Natural killer cell (primary cell): ENCODE data around the gene MAFG. TPM values are rescaled to one million over a fixed set of nuclear protein-coding genes. Genes with fewer than 3 reads are reported as not detected.

ENCODE experiments used
- ATAC-seq, 3 donors: fragments of 150-1000 bp in 2 of 3; fragments of 200-7000 bp in 1 of 3; cut with Tn5 transposase; 1 replicate in 1 of 3; 2 replicates in 2 of 3; pipeline ENCODE4 v1.10.0; 2021; ENCODE audit warnings: mild to moderate bottlenecking in 2 of 3, moderate library complexity in 2 of 3
- DNase-seq, 2 donors: peaks; one replicate each; pipeline versions ENCODE4 v3.0.0 to v3.0.0-alpha.2; 2013 to 2021; ENCODE audit warnings: mixed read lengths in 1 of 2
- H3K27ac ChIP-seq: one replicate; pipeline ENCODE4 v1.5.1; 2013; ENCODE audit warnings: mild to moderate bottlenecking, low read length
- H3K27me3 ChIP-seq: one replicate; pipeline ENCODE4 v1.6.1; 2013; ENCODE audit warnings: low read length; ENCODE audit not compliant: control insufficient read depth, insufficient read depth
- H3K36me3 ChIP-seq: one replicate; pipeline ENCODE4 v1.6.1; 2013; ENCODE audit warnings: low read length; ENCODE audit not compliant: control insufficient read depth, insufficient read depth
- H3K4me1 ChIP-seq: one replicate; pipeline ENCODE4 v1.6.1; 2013; ENCODE audit warnings: low read length; ENCODE audit not compliant: control insufficient read depth, insufficient read depth
- H3K4me3 ChIP-seq: one replicate; pipeline ENCODE4 v1.5.1; 2013; ENCODE audit warnings: low read length
- H3K9me3 ChIP-seq: one replicate; pipeline ENCODE4 v1.6.1; 2013; ENCODE audit warnings: low read length; ENCODE audit not compliant: control insufficient read depth, insufficient read depth
- H3K27ac Mint-ChIP-seq, 2 donors: one replicate each; pipeline ENCODE4 v1.8.0; 2022; ENCODE audit warnings: mild to moderate bottlenecking in 2 of 2, mixed read lengths in 2 of 2, moderate library complexity in 1 of 2
- H3K27me3 Mint-ChIP-seq, 2 donors: one replicate each; pipeline ENCODE4 v1.8.0; 2022; ENCODE audit warnings: low read depth in 2 of 2, mixed read lengths in 2 of 2
- H3K36me3 Mint-ChIP-seq: one replicate; pipeline ENCODE4 v1.8.0; 2022; ENCODE audit warnings: mixed read lengths
- H3K4me1 Mint-ChIP-seq, 2 donors: one replicate each; pipeline ENCODE4 v1.8.0; 2022; ENCODE audit warnings: mixed read lengths in 2 of 2
- H3K4me3 Mint-ChIP-seq: one replicate; pipeline ENCODE4 v1.8.0; 2022; ENCODE audit warnings: mild to moderate bottlenecking, moderate library complexity, mixed read lengths
- H3K9me3 Mint-ChIP-seq, 2 donors: one replicate each; pipeline ENCODE4 v1.8.0; 2022; ENCODE audit warnings: mixed read lengths in 2 of 2
- CTCF ChIP-seq: fragments of 200-600 bp; IDR thresholded peaks from one replicate; pipeline ENCODE4 v1.8.0; 2022; ENCODE audit warnings: antibody characterized with exemption
- WGBS: methylation state at CpG from one replicate; pipeline ENCODE4 v1.1.7; 2013; ENCODE audit warnings: missing lambda C conversion rate; ENCODE audit not compliant: insufficient coverage; 5-methylcytosine and 5-hydroxymethylcytosine counted together
- intact Hi-C: fragments of 100-400 bp; cut with micrococcal nuclease; formaldehyde crosslinking; loops from one replicate; pipeline ENCODE4 v1.14.2; 2022
- total RNA-seq, 4 donors: library from RNA; stranded (reverse); fragments of 120-200 nt in 1 of 4; gene quantifications; one replicate each; pipeline versions ENCODE4 v1.2.3 to v1.2.4, GENCODE V29; 2013 to 2022

The MAFG gene
- total RNA-seq, 3 donors from 2014 or later (not counting 1 experiment from before 2014, with no cell fraction given), result 11.9 to 14.6 (median 13.2) TPM

- intact Hi-C loops, result loop anchor here (10.0 kb wide), 1 partner anchor 217 kb away; the partner anchor contains the start of gene FASN
These were observed 49.2 kb downstream of the MAFG start for GRCh38 chr17:81878294-81878693.

GRCh38 chr17:81877569-81877968 is 50.0 kb downstream of the MAFG start:
- peaks cover 4% of the 10 kb centered on the region for H3K4me1 ChIP-seq
- no peak overlapping the region for H3K4me3 ChIP-seq
- Mint-ChIP-seq H3K4me1 (peaks cover 0 to 6% of the 10 kb centered on the region in 2 donors), H3K36me3 (peaks cover 5% of the 10 kb centered on the region), H3K4me3 (no peak overlapping the region), H3K27ac (peak overlapping the region in 1 of 2 donors; percentile 15), H3K9me3 (no peaks in the 10 kb centered on the region), H3K27me3 (no peaks in the 10 kb centered on the region)
- H3K36me3 ChIP-seq, result peaks cover 5% of the 10 kb centered on the region
- H3K9me3 ChIP-seq, result no peaks in the 10 kb centered on the region
- H3K27me3 ChIP-seq, result no peaks in the 10 kb centered on the region
- no peak overlapping the region for H3K27ac ChIP-seq
- no peak for TF ChIP-seq CTCF
- intact Hi-C loops, result loop anchor here (10.0 kb wide), 1 partner anchor 217 kb away; the partner anchor contains the start of gene FASN
- ATAC-seq (no peak), DNase-seq (no peak)
- whole genome bisulfite sequencing, result 92% methylated on average over 5 of the region's 5 CpGs

More at GRCh38 chr17:81878294-81878693, 49.2 kb downstream of the MAFG start:
- no peaks in the 10 kb centered on the region for H3K9me3 ChIP-seq
- ATAC-seq (no peak), DNase-seq (no peak)
- Mint-ChIP-seq H3K27me3 (no peaks in the 10 kb centered on the region), H3K36me3 (peaks cover 5% of the 10 kb centered on the region), H3K4me3 (no peak overlapping the region), H3K4me1 (no peaks in the 10 kb centered on the region), H3K9me3 (no peaks in the 10 kb centered on the region), H3K27ac (peak overlapping the region in 1 of 2 donors; percentile 15)
- no peak overlapping the region for H3K27ac ChIP-seq
- no peak overlapping the region for H3K4me3 ChIP-seq
- TF ChIP-seq CTCF, result no peak
- peaks cover 5% of the 10 kb centered on the region for H3K36me3 ChIP-seq
- H3K4me1 ChIP-seq, result no peaks in the 10 kb centered on the region
- 100% methylated on average over 3 of the region's 3 CpGs for WGBS
- H3K27me3 ChIP-seq, result no peaks in the 10 kb centered on the region

GRCh38 chr17:81871387-81872230 is 55.9 kb downstream of the MAFG start:
- peak overlapping the region; percentile 87 for H3K4me3 ChIP-seq
- no peaks in the 10 kb centered on the region for H3K27me3 ChIP-seq
- Mint-ChIP-seq H3K9me3 (no peaks in the 10 kb centered on the region), H3K4me1 (peaks cover 14 to 40% of the 10 kb centered on the region in 2 donors), H3K27me3 (no peaks in the 10 kb centered on the region), H3K27ac (peak overlapping the region; percentile 85 to 90), H3K4me3 (peak overlapping the region; percentile 88), H3K36me3 (no peaks in the 10 kb centered on the region)
- intact Hi-C loops, result loop anchor here (10.0 kb wide), 1 partner anchor 223 kb away; the partner anchor contains the start of gene FASN
- H3K27ac ChIP-seq, result peak overlapping the region; percentile 96
- no peaks in the 10 kb centered on the region for H3K9me3 ChIP-seq
- peaks cover 25% of the 10 kb centered on the region for H3K36me3 ChIP-seq
- TF ChIP-seq CTCF, result peak; percentile 38
- peak in 2 of 3 donors; percentile 25 to 48 for ATAC-seq
- WGBS, result under 1% methylated on average over 86 of the region's 86 CpGs
- H3K4me1 ChIP-seq, result peaks cover 48% of the 10 kb centered on the region
- peak; percentile 96 to 97 for DNase-seq
